Bone marrow (tissue), 2 donors: ENCODE data around the gene RMND1.
"Not testable (repeated sequence)": the region's sequence is repeated elsewhere in the genome, so short reads cannot be mapped to it uniquely, and the experiment has no call there.

ENCODE experiments used
- DNase-seq, 2 donors: peaks; one replicate each; lab custom pipeline; 2025; lab: John Stamatoyannopoulos, UW

The RMND1 gene

GRCh38 chr6:151451950-151452749 lies at the start of gene RMND1:
Gene RMND1 (minus strand): TSS chr6:151452126. CDS start chr6:151445811, 6,315 bp downstream.
- DNase-seq, result peak; percentile 96 to 100

DNA sequence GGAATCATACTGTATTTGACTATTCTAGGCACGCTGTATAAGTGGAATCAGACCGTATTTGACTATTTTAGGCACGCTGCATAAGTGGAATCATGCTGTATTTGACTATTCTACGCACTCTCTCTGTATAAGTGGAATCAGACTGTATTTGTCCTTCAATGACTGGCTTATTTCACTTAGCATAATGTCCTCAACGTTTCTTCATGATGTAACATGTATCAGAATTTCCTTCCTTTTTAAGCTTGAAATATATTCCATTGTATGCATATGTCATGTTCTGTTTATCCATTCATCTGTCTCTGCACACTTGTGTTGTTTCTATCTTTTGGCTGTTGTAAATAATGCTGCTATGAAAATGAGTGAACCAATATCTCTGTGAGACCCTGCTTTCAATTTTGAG lies 47.6 kb upstream of the RMND1 start:
- no peak for DNase-seq

GRCh38 chr6:151498327-151498726 lies 46.4 kb upstream of the RMND1 start:
- DNase-seq, result peak in 1 of 2 donors; percentile 32

DNA sequence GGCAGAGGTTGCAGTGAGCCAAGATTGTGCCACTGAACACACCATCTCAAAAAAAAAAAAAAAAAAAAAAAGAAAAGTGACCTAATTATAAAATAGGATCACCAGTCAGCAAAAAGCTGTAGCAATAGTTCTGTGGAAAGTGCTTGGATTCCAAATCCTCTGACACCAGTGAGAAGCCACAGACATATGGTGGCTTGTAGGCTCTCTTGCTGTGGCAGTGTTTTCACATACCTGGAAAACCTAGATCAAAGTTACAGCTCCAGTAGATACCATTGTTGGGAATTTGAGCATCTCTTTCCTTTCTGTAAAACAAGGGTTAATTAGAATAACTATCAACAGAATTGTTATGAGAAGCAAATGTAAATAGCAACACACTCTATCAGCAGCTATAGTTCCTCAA lies 46.0 kb upstream of the RMND1 start:
- DNase-seq, result no peak

- no peak for DNase-seq
These were observed 43.5 kb upstream of the RMND1 start for GRCh38 chr6:151495380-151495779.

GRCh38 chr6:151494936-151495320 lies 43.0 kb upstream of the RMND1 start:
- DNase-seq, result no peak

DNA sequence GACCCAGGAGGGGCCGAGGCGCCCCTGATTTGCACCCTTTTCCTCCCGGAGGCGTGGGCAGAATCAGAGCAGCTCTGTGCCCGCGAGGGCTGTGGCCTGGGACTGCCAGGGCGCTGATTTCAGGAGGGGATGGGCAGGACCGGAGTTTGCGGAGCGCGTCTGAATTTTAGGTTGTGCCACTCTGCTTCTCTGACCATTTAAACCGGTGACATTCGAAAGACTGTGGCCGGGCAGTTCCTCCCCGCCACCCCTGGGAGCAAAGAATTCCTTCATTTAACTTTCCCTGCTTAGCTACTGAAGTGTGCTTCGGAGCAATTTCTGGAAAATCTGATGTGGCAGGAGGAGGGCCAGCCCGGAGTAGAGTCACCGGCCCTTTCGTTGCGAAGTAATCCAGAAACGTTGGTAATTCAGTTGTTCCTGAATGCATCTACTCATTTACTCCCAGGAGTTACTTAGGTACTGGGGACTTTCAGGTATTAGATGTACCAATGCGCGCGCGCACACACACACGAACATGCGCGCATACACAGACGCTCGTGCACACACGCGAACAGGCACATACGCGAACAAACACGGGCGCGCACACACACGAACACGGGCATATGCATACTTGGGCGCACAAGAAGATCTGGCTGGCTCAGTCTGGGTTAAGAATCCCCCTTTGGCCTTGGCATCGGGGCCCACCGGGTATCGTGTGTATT lies 42.5 kb upstream of the RMND1 start:
- DNase-seq, result no peak

- DNase-seq, result peak in 1 of 2 donors; percentile 27
These were observed 41.9 kb upstream of the RMND1 start, which contains the start of gene CCDC170 for GRCh38 chr6:151493804-151494234. Gene CCDC170 (plus strand): TSS chr6:151494017. CDS start chr6:151494129, 112 bp downstream.

DNA sequence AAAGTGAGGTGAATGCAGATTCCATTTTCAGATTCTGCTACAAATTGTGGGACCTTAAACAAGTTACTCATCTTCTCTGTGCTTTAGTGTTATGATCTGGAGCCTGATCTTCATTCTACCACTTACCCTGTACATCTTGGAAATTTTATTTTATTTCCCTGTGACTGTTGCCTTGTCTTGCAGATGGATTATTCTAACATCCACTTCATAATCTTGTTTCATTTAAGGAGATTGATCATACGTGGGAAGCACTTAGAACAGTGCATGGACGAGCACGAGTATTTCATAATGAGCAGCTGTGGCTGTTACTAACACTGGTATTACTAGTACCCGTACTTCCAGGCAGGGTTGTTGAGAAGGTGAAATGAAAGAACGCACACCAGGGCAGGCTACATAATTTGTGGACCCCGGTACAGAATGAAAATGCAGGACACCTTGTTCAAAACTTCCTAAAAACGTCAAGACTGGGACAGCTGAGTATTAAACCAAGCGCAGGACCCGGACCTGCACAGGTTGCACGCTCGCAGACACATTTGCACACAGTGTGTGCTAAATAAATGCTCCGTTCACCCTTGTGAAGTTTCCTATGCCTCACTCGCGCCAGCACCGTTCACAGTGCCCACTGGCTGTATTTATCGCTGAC lies 41.4 kb upstream of the RMND1 start:
- no peak for DNase-seq

GRCh38 chr6:151490996-151491395 lies 39.1 kb upstream of the RMND1 start:
- no peak for DNase-seq

DNA sequence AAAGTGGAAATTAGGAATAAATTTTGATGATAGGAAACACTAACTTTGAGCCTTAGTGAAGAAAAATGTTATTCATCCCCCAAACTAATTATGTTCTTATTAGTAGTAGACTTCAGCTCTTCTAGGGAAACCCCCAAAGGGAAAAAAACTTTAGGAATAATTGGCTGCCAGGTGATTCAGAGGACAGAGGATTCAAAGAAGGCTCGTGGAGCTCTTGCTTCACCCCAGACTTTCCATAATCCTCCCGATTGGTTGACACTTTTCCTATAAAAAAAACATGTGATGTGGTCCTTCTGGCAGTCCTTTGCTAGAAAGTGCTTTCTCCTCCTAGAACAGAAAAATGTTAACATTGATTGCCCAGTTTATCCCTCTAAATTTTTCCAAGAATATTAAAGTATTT lies 36.3 kb upstream of the RMND1 start:
- no peak for DNase-seq

GRCh38 chr6:151483994-151484393 lies 32.1 kb upstream of the RMND1 start:
- no peak for DNase-seq

DNA sequence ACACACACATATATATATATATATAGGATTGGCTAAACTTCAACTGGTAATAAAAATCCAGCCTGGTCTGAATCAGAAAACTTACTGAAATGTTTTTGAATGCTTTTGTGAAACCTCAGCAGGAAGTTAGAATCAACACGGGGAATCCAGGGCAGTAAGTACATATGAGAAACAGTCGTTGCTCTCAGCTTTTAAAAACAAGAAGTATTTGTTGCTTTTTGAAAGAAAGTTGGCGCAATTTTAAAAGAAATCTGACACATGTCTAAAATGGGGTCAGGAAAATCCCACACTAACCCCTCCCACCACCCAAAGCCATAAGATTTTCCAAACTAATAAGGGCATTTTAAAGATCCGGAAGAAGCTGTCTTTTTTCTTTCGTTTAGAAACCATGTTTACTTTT lies 30.4 kb upstream of the RMND1 start:
- DNase-seq, result peak in 1 of 2 donors; percentile 16

GRCh38 chr6:151481786-151482185 lies 29.9 kb upstream of the RMND1 start:
- DNase-seq, result peak in 1 of 2 donors; percentile 57

DNA sequence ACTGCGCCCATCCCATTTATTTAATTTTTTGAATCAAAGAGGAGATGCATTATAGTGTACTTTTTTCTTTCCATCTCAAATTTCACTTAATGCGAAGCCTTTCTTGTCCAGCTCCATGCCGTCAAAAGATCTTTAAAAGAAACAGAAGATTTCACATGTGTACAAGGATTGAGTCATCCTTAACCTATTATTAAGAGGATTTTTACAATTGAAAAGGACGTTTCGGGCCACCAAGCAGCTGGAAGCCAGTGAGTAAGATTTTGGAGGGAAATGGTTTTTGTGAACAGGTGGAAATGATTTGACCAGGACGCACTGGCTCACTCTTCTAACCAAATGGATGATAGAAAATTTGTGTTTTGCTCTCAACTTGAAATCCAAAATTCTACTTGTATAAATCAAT lies 26.7 kb upstream of the RMND1 start:
- DNase-seq, result no peak

DNA sequence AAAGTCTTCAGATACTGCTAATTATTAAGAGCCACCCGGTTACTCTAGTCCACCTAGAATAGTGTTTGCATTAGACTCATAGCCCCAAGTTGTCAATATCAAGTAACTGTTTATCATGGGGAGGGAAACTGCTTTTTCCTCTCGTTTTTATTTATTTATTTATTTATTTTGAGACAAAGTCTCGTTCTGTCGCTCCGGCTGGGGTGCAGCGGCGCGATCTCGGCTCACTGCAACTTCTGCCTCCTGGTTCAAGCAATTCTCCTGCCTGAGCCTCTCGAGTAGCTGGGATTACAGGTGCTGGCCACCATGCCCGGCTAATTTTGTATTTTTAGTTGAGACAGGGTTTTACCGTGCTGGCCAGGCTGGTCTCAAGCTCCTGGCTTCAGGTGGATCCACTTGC lies 25.8 kb upstream of the RMND1 start:
- no peak for DNase-seq

DNA sequence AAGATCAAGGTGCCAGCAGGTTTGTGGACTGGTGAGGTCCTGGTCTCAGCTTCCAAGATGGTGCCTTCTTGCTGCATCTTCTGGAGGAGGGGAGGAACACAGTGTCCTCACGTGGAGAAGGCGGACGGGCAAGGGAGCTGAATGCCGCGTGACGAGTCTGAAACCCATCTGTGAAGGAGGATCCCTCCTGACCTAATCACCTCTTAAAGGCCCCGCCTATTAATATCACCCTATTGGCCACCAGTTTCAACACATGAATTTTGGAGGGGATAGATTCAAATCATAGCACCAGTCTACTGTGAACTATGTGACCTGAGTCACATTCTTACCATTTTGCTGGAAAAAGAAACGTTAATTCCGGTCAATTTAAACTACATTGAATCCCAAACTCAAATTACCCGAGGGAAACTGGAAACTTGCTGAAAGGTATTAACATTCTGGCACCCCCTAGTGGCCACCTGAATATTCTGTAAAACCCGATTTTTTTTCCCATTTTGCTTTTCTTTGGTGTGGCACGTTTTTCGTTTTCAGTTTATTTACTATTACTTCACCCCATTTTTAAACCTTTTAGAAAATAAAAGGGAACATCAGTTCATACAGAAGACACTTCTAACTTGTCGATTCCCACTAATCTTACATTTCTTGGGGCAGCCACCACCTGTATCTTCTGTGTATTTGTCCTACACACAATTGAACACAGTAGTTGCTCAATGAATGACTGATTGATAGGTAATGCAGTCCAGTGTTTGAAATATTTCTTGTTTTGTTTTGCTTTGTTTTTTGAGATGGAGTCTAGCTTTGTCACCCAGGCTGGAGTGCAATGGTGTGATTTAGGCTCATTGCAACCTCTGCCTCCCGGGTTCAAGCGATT lies 24.0 kb upstream of the RMND1 start:
- DNase-seq, result peak in 1 of 2 donors; percentile 19

- no peak for DNase-seq
These were observed 12.8 kb upstream of the RMND1 start for GRCh38 chr6:151464702-151465101.

DNA sequence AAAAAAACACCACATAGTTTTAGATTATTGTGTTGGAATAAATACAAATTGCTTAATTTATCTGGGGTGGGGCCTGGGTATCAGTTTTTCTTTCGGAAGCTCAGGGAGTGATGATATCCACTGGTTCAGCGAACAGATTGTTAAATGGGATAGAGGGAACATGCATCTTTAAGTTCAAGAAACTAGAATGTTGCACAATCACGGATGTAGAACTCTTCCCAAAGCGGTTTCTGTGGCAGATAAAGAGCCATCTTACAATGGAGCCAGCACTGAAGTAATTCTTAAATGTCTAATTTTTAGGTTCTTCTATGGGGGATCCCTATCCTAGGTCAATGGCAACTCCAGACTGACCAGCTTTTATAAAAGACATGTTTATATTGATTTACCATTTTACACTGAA lies 9.7 kb upstream of the RMND1 start:
- DNase-seq, result no peak

GRCh38 chr6:151455751-151456398 lies 3.9 kb upstream of the RMND1 start:
- not testable (repeated sequence) for DNase-seq

- no peak for DNase-seq
These were observed 963 bp upstream of the RMND1 start for GRCh38 chr6:151452750-151453427.
